Coronary artery (tissue), 2 donors: ENCODE data around the gene IRX4.

Source experiments
- DNase-seq: peaks from one replicate; pipeline ENCODE4 v3.0.0-alpha.2; 2017; ENCODE audit warnings: low spot score
- H3K27ac ChIP-seq, 2 donors: fragments of 200-600 bp; sonication (generic); one replicate each; pipeline ENCODE4 v1.5.1; 2016 to 2019
- H3K4me3 ChIP-seq: fragments of 200-600 bp; sonication (generic); 2 replicates; pipeline ENCODE4 v1.5.1; 2016; ENCODE audit warnings: mild to moderate bottlenecking, moderate library complexity
- CTCF ChIP-seq: fragments of 200-600 bp; sonication (generic); IDR thresholded peaks from one replicate; pipeline ENCODE4 v1.5.1; 2019; ENCODE audit warnings: antibody characterized with exemption

IRX4 gene

GRCh38 chr5:1860021-1860610 is 22.6 kb downstream of the IRX4 start:
- H3K27ac ChIP-seq = no peak overlapping the region
- no peak overlapping the region for H3K4me3 ChIP-seq
- no peak for TF ChIP-seq CTCF
- no peak for DNase-seq

- no peak for DNase-seq
Measured at GRCh38 chr5:1859099-1859498, 23.6 kb downstream of the IRX4 start.

GRCh38 chr5:1858436-1858835 is 24.3 kb downstream of the IRX4 start:
- no peak overlapping the region for H3K4me3 ChIP-seq
- no peak for DNase-seq
- no peak overlapping the region for H3K27ac ChIP-seq
- TF ChIP-seq CTCF = no peak

More at GRCh38 chr5:1859099-1859498, 23.6 kb downstream of the IRX4 start:
- H3K27ac ChIP-seq = no peak overlapping the region
- H3K4me3 ChIP-seq = no peak overlapping the region
- TF ChIP-seq CTCF = no peak

- DNase-seq = no peak
- no peak overlapping the region for H3K4me3 ChIP-seq
- TF ChIP-seq CTCF = no peak
- H3K27ac ChIP-seq = no peak overlapping the region
Measured at GRCh38 chr5:1857256-1857600, 25.5 kb downstream of the IRX4 start.

- H3K4me3 ChIP-seq = no peak overlapping the region
- no peak for TF ChIP-seq CTCF
- no peak overlapping the region for H3K27ac ChIP-seq
- DNase-seq = no peak
Measured at GRCh38 chr5:1856596-1857255, 26.0 kb downstream of the IRX4 start.

- no peak for DNase-seq
- no peak for TF ChIP-seq CTCF
- no peak overlapping the region for H3K27ac ChIP-seq
- no peak overlapping the region for H3K4me3 ChIP-seq
Measured at GRCh38 chr5:1855596-1855995, 27.1 kb downstream of the IRX4 start.

- no peak overlapping the region for H3K27ac ChIP-seq
- H3K4me3 ChIP-seq = no peak overlapping the region
- no peak for TF ChIP-seq CTCF
- no peak for DNase-seq
Measured at GRCh38 chr5:1855075-1855474, 27.6 kb downstream of the IRX4 start.
